DMS114 treated with DMSO at 0.1 percent for 48 hours (cell line): ENCODE data around the gene AGPAT3.

Experiments
- DNase-seq: peaks from one replicate; lab custom pipeline; 2025; ENCODE audit not compliant: unreplicated experiment; lab: John Stamatoyannopoulos, UW

AGPAT3 gene

DNA sequence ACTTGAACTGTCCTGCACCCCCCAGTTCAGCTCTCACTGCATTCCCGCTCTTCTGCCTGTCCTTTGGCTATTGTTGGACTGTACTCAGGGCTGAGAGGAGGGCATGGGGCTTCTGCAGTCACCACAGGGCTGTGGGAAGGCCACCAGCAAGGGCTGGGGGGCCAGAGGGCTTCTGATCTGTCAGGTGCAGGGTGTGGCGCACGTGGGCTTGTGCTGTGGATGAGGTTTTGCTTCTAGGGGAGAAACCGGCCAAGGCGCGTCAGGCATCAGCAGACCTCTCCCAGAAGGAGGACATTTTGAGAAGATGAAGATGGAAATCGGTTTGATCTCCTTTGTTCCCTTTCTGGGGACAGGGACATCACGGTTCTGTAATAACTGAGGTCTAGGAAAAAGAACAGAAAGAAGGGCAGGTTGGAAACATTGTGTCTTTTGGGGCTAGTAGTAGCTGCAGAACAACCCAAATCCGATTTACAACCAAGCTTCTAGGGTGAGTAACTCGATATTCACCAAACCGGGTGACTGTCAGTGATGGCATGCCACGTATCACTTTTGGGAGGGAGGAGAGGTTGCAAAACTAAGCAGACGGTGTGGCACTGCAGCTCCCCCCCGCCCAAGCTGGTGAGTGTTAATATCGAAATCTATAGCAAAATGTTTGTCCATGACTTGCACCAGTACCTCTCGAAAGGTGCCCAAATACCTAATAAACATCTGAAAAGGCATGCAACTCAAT is 40.9 kb downstream of the AGPAT3 start:
- DNase-seq, result no peak

DNA sequence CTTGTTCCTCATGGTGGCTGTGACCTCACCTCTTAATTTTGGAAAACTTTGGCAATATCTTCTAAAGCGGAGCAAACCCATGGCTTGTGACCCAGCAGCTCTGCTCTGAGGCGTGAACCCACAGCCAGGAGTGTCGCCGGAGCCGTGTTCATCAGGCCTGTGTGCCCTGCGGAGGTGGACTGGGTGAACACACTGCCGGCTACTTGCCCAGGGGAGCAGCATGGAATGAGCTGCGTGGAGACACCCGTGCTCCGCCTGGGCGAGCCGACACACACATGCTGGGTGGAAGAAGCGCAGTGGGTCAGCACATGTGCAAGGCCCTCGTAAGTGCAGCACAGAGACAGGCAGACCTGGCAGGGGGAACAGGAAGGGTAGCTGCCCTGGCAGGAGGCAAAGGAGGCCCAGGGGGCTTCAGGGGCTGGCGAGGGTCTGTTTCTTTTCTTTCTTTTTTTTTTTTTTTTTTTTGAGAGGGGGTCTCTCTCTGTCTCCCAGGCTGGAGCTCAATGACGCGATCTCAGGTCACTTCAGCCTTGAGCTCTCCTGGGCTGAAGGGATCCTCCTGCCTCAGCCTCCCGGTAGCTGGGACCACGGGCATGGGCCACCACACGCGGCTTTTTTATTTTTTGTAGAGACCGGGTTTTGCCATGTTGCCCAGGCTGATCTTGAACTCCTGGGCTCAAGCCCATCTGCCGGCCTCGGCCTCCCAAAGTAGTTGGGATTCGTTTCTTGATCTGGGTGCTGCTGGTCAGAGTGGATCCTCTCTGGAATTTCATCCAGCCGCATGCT is 41.8 kb downstream of the AGPAT3 start:
- DNase-seq, result no peak

DNA sequence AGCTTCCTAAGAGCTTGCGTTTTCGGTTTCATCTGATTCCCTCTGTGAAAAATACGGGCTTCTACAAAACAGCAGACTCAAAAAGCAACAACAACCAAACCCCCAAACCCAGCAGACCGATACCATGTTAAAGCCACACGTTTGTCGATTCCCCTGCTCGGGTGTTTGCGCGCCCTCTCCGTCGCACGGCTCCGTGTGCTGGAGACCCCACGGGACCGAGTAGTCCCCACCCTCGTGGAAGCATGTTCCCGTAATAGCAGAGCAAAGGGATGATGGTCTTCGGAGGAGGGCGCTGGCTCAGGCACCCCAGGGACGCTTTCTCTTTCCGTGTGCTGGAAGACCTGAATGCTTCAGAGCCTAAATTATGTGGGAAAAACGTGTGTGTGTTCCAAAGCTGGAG is 42.7 kb downstream of the AGPAT3 start:
- DNase-seq, result no peak

DNA sequence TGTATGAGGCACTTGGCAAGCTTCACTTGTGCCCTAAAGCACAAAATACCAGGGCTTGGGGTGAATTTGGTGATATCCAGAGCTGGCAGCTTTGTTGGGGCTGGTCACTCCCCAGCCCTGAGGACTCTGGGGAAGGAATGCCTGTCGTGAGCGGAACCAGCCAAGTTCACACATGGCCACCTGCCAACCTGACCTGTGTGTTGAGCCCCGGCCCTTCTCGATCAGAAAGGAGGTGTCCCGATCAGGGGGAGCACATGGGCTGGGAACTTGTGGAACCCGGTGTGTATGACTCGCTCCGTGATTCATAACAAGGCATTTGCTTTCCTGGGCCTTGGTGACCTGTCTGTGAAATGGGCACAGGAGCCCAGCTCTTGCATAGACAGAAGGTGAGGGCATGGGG is 43.1 kb downstream of the AGPAT3 start:
- no peak for DNase-seq

- no peak for DNase-seq
Measured at GRCh38 chr21:43909741-43910400, 44.8 kb downstream of the AGPAT3 start.

DNA sequence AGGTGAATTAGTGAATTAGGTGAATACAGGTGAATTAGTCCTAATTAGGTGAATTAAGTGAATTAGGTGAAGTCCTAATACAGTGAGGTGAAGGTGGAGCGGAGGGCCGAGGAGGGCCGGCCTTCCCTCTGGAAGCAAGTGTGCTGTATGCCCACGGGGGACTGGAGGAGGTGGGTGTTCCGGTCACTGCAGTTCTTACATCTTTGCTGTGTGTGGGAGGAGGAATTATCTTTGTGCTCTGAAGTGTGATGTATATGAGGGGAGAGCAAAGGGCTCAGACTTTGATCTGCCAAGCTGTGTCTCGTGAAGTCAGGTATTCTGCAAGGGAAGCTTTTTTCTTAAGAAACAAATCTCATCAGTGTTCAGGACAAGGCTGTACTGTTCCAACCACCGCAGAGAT is 45.4 kb downstream of the AGPAT3 start:
- DNase-seq, result no peak

- DNase-seq, result no peak
Measured at GRCh38 chr21:43911015-43911934, 46.3 kb downstream of the AGPAT3 start.

DNA sequence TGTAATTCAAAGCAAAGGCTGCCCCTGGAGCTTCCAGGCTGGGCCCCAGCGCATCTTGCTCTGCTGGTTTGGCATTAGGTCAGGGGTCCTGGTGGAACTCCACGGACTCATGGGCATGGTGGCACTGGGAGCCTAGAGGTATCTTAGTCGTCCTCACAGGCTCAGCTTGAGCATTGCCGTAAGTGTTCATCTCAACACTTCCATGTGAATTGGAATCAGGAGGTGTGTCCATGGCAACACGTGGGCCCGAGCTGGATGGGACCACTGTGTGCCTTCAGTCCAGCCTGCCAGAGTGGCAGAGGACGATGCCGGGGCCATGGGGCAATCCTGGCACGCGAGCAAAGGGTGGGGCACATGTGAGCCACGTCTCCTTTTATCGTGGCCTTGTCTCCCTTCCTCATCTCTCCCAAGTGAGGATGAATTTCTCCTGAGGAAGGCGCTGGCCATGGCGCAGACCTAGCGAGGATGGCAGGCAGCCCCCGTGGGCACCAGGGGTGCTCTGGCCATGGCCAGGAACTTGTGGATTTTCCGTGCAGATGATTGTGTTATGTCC is 47.0 kb downstream of the AGPAT3 start:
- DNase-seq, result no peak

DNA sequence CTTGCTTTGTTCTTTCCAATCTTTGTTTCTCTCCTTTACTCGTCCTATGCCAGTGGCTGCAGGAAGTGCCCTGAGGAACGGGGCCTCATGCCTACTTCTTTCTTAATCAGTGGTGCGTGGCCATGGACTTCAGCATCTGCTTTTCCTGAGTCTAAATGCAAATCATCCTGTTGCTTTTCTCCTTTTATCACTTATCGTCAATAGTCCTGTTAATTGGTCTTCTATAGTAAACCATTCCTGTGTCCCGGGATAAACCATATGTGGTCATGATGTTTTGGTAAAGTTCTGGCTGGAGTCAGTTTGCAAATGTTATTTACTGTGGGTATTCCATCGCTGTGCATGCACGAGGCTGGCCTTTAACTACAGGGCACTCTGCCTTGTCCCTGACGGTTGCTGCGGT is 47.5 kb downstream of the AGPAT3 start:
- DNase-seq, result no peak

GRCh38 chr21:43912910-43913309 is 47.9 kb downstream of the AGPAT3 start:
- no peak for DNase-seq

GRCh38 chr21:43913928-43914327 is 48.9 kb downstream of the AGPAT3 start:
- no peak for DNase-seq

- no peak for DNase-seq
Measured at GRCh38 chr21:43916076-43916475, 51.1 kb downstream of the AGPAT3 start.

DNA sequence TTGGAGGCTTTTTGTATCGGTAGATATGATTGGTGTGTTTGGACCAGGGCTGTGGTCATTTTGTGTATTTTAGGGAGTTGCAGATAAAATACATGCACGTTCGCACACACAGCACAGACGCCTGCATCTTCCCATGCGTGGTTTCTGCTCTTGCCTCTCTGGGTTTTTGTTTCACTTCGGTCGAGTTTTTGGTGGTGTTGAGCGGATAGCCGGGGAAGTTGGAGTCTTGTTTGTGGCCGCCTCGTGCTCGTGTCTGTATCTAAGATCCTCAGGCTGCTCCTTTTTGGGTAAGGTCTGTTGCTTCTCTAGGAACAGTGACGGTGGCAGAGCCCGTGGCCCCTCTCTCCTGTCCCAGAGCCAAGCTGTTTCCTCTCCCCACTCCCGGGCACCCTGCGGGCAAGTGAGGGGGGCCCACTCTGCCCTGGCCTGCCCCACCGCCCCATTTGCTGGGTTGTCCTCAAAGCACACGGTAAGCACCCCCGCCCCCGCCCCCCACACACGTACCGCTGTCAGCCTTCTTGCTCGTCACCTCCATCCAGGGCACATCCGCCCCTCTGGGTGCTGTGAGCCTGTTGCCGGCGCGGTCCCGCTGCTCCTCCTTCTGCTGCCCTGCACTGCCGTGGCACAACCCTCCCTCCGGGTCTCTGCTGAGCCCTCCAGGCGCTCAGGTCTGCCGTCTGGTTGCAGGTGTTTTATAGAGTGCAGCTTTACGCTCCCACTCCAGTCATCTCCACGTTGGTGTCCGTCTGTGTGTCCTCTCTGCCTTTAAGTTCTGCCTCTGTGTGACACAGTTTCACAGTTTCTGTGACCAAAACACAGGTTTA is 51.9 kb downstream of the AGPAT3 start:
- no peak for DNase-seq

GRCh38 chr21:43917515-43918384 is 52.7 kb downstream of the AGPAT3 start:
- no peak for DNase-seq

GRCh38 chr21:43918385-43918947 is 53.4 kb downstream of the AGPAT3 start:
- DNase-seq, result no peak

DNA sequence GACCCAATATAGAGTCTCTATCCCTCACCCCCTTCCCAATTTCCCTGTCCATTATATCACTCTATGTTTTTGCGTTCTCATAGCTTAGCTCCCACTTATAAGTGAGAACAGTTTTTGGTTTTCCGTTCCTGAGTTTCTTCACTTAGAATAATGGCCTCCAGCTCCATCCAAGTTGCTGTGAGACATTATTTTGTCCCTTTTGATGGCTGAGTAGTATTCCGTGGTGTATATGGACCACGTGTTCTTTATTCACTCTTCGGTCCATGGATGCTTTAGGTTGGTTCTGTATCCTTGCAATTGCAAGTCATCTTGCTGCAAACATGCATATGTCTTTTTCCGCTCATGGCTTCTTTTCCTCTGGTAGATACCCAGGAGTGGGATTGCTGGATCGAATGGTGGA is 54.3 kb downstream of the AGPAT3 start:
- DNase-seq, result no peak

GRCh38 chr21:43919871-43920801 is 55.1 kb downstream of the AGPAT3 start:
- DNase-seq, result no peak
